Measurements from ENCODE around the gene LRIG3. TPM values are rescaled to one million over a fixed set of nuclear protein-coding genes. Genes with fewer than 3 reads are reported as not detected.

Gene LRIG3
- polyA plus RNA-seq, 1 experiment = 80.1 TPM

DNA sequence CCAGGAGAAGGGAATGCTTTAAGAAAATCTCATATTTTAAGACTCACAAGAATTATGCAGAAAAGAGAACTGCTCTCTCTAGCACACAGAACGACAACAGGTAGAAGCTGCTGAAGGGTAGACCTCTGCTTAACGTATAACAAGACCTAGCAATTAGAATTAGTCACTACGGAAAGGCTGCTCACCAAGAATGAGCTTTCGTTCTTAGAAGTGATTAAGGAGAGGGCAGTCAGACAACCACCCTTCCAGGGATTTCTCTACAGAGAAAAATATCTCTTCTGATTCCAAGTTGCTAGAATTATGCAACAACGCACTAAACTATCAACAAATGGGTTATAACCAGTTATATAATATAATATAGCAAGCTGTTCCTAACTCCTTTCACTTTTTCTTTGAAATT, 18.6 kb downstream of the LRIG3 start:
- ChIA-PET POLR2A (no interaction called here), CTCF (no interaction called here)
- DNase-seq (ENCODE audit: low read depth, low spot score) = no peak

GRCh38 chr12:58897969-58898368, 22.3 kb downstream of the LRIG3 start:
- TF ChIP-seq, protein P1, sequence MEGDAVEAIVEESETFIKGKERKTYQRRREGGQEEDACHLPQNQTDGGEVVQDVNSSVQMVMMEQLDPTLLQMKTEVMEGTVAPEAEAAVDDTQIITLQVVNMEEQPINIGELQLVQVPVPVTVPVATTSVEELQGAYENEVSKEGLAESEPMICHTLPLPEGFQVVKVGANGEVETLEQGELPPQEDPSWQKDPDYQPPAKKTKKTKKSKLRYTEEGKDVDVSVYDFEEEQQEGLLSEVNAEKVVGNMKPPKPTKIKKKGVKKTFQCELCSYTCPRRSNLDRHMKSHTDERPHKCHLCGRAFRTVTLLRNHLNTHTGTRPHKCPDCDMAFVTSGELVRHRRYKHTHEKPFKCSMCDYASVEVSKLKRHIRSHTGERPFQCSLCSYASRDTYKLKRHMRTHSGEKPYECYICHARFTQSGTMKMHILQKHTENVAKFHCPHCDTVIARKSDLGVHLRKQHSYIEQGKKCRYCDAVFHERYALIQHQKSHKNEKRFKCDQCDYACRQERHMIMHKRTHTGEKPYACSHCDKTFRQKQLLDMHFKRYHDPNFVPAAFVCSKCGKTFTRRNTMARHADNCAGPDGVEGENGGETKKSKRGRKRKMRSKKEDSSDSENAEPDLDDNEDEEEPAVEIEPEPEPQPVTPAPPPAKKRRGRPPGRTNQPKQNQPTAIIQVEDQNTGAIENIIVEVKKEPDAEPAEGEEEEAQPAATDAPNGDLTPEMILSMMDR (IDR thresholded peaks at IDR 0.05; ENCODE audit: low read depth, low read length) = no peak
- DNase-seq (ENCODE audit: low read depth, low spot score) = no peak
- Histone ChIP-seq H3K4me3 (ENCODE audit: low read depth, low read length) (no peak overlapping the region), H3K9me3 (ENCODE audit: control insufficient read depth, insufficient read depth, low read length) (no peaks in the 10 kb centered on the region), H3K27me3 (ENCODE audit: control insufficient read depth, insufficient read depth, low read length) (no peaks in the 10 kb centered on the region), H3K27ac (ENCODE audit: low read depth, low read length) (no peak overlapping the region)
- ChIA-PET CTCF (no interaction called here), POLR2A (no interaction called here)

More for the DNA sequence above, 18.6 kb downstream of the LRIG3 start:
- Histone ChIP-seq H3K4me3 (ENCODE audit: low read depth, low read length) (no peak overlapping the region), H3K27ac (ENCODE audit: low read depth, low read length) (no peak overlapping the region), H3K9me3 (ENCODE audit: control insufficient read depth, insufficient read depth, low read length) (no peaks in the 10 kb centered on the region), H3K27me3 (ENCODE audit: control insufficient read depth, insufficient read depth, low read length) (no peaks in the 10 kb centered on the region)
- TF ChIP-seq, protein P1 (IDR thresholded peaks at IDR 0.05; ENCODE audit: low read depth, low read length) = no peak

DNA sequence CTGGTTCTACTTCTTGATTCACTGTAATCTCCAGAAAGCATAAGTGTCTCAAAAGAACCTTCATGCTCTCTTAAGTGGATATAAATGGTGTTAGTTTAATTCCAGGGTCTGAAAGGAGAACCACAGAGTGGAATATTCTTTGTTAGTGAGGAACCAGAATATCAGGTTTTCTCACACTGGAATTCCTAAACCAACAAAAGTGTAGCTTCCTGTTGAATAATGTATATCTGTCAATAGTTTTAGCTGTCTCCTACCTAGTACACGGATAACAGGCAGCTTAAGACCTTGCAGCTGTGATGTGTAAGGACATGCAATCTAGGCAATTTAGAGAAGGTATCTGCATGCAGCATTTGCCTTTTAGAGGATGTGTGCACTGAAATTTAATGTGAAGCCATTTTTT, 24.0 kb downstream of the LRIG3 start:
- no peak for DNase-seq (ENCODE audit: low read depth, low spot score)
- Histone ChIP-seq H3K27me3 (ENCODE audit: control insufficient read depth, insufficient read depth, low read length) (no peaks in the 10 kb centered on the region), H3K4me3 (ENCODE audit: low read depth, low read length) (no peak overlapping the region), H3K27ac (ENCODE audit: low read depth, low read length) (no peak overlapping the region), H3K9me3 (ENCODE audit: control insufficient read depth, insufficient read depth, low read length) (no peaks in the 10 kb centered on the region)
- ChIA-PET POLR2A (no interaction called here), CTCF (interaction anchor here (1.0 kb wide), 1 partner anchor 8 kb away, joined by 3 read pairs; no protein-coding TSS in a partner anchor)
- TF ChIP-seq, protein P1 (IDR thresholded peaks at IDR 0.05; ENCODE audit: low read depth, low read length) = no peak

DNA sequence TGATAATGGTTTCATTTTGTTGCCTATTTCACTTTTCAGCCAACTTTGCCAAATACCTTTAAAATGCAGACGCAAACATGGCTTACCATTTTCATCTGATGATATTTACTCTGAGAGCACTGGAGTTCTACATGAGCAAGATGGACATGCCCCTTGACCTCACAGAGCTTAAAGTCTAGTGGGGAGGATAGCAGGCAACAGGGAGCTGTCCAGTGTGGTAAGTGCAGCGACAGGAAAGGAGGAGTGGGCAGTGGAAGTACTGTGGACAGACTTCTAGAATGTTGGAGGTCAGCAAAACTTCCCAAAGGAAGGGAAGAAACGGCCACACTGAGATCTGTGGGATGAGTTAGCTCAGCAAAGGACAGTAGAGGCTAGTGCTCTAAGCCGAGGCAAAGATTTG, 25.3 kb downstream of the LRIG3 start:
- no peaks in the 10 kb centered on the region for H3K27me3 ChIP-seq (ENCODE audit: control insufficient read depth, insufficient read depth, low read length)
- no peak for DNase-seq (ENCODE audit: low read depth, low spot score)
- no peak overlapping the region for H3K4me3 ChIP-seq (ENCODE audit: low read depth, low read length)
- ChIA-PET CTCF (interaction anchor here (1.0 kb wide), 1 partner anchor 191 kb away, joined by 3 read pairs; no protein-coding TSS in a partner anchor), POLR2A (interaction anchor here (1.3 kb wide), 1 partner anchor 25 kb away, joined by 3 read pairs; the partner anchor contains the start of gene LRIG3)
- no peaks in the 10 kb centered on the region for H3K9me3 ChIP-seq (ENCODE audit: control insufficient read depth, insufficient read depth, low read length)
- no peak overlapping the region for H3K27ac ChIP-seq (ENCODE audit: low read depth, low read length)
- TF ChIP-seq, protein P1 (IDR thresholded peaks at IDR 0.05; ENCODE audit: low read depth, low read length) = no peak

- TF ChIP-seq, protein P1 (IDR thresholded peaks at IDR 0.05; ENCODE audit: low read depth, low read length) = no peak
- no peak overlapping the region for H3K27ac ChIP-seq (ENCODE audit: low read depth, low read length)
- no peak for DNase-seq (ENCODE audit: low read depth, low spot score)
- H3K27me3 ChIP-seq (ENCODE audit: control insufficient read depth, insufficient read depth, low read length) = no peaks in the 10 kb centered on the region
- H3K4me3 ChIP-seq (ENCODE audit: low read depth, low read length) = no peak overlapping the region
- ChIA-PET POLR2A (no interaction called here), CTCF (interaction anchor here (1.2 kb wide), 1 partner anchor 256 kb away, joined by 4 read pairs; no protein-coding TSS in a partner anchor)
- H3K9me3 ChIP-seq (ENCODE audit: control insufficient read depth, insufficient read depth, low read length) = no peaks in the 10 kb centered on the region
These were observed 26.3 kb downstream of the LRIG3 start for GRCh38 chr12:58894040-58894439.

Data from AG04450 (cell line).